Neural cell (in vitro differentiated cells): ENCODE data around the gene MASP2.

Experiments used
- EP300 ChIP-seq: fragments of 450-650 bp; conservative IDR thresholded peaks from 2 replicates; pipeline ENCODE4 v1.6.1; 2014; ENCODE audit warnings: antibody characterized with exemption, mild to moderate bottlenecking, moderate library complexity; ENCODE audit not compliant: poor library complexity, severe bottlenecking
- TF ChIP-seq, protein P1 (sequence below): fragments of 450-650 bp; IDR thresholded peaks from 2 replicates; pipeline ENCODE4 v1.5.1; 2014; ENCODE audit warnings: antibody characterized with exemption, mild to moderate bottlenecking, moderate library complexity; ENCODE audit not compliant: poor library complexity, severe bottlenecking

- TF ChIP-seq, protein P1, sequence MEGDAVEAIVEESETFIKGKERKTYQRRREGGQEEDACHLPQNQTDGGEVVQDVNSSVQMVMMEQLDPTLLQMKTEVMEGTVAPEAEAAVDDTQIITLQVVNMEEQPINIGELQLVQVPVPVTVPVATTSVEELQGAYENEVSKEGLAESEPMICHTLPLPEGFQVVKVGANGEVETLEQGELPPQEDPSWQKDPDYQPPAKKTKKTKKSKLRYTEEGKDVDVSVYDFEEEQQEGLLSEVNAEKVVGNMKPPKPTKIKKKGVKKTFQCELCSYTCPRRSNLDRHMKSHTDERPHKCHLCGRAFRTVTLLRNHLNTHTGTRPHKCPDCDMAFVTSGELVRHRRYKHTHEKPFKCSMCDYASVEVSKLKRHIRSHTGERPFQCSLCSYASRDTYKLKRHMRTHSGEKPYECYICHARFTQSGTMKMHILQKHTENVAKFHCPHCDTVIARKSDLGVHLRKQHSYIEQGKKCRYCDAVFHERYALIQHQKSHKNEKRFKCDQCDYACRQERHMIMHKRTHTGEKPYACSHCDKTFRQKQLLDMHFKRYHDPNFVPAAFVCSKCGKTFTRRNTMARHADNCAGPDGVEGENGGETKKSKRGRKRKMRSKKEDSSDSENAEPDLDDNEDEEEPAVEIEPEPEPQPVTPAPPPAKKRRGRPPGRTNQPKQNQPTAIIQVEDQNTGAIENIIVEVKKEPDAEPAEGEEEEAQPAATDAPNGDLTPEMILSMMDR, result no peak
- TF ChIP-seq EP300, result no peak
Measured at GRCh38 chr1:11046625-11047365, at the start of gene MASP2.
